NCI-H1436 treated with DMSO at 0.1 percent for 48 hours (cell line): ENCODE results near the gene MEIS2.
A peak's percentile ranks its signal among the peaks of the same experiment; 100 is the strongest.

Experiments used
- DNase-seq: peaks from one replicate; lab custom pipeline; 2025; lab: John Stamatoyannopoulos, UW

Gene MEIS2

DNA sequence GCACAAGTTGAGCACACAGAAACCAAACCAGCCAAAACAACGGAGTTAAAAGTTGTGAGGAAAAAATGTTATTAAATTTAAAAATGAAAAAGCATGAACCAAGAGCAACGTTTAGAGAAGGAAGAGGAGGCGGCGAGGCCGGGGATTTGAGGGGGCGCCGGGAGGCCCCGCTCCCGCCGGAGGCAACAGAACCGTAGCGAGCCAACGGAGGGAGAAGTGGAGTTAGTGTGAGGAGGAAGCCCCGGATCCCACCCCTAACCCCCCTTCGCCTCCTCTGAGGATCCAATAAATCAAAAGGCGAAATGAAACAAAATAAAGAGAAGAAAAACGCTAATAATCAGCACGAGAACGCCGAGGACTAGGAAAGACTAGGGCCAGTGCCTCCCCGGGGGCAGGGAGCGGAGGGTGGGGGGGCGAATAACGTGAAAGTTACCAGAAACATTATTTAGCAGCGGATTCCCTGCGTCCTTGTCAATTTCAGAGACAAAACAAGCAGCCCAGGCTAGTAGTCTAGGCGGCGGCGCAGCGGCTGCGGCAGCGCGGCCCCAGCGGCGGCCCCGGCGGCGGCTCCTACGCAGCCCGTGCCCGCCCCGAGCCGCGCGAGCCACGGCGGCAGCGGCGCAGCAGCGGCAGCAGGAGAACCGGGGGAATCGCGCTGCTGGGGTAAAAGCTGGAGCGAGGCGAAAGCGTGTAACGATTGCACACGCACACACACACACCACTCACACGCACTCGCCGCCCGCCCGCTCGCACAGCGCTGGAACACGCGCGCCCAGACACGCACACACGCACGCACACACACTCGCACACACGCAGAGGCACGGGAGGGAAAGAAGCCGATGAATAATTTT, 1.7 kb downstream of the MEIS2 start:
- no peak for DNase-seq

DNA sequence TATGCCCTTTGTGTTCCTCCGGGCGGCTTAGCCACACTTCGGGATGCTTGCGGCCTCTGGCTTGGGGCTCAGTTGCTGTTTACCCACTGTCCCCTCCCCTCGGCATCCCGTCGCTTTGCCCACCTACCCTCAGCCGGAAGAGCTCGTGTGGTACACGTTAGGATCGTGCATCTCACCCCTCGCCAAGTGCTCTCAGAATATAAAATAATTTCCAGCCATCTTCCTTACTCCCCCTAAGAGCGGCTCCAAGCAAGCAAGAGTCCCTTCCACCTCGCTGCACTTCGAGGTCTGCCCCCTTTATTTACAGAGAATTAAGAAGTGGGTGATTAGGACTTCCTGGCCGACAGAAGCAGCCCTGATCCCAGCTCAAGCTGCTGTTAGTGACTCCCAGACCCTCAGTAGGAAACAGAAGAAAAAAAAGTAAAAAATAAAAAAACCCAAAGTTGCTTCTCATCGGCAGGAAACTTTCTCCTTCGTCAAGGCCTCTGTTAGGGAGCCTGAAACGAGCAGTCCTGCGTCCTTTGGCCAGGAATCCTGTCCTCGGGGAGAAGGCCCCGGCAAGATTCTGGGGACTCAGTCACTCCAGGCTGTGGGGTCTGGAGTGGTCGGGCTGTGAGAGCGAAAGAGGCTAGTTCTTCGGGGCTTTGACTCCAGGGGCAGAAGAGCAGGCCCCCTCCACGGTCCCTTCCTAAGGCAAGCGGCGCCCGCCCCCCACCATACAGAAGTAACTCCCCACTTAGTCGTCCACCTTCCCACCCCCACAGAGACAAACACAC, 3.0 kb downstream of the MEIS2 start:
- no peak for DNase-seq

DNA sequence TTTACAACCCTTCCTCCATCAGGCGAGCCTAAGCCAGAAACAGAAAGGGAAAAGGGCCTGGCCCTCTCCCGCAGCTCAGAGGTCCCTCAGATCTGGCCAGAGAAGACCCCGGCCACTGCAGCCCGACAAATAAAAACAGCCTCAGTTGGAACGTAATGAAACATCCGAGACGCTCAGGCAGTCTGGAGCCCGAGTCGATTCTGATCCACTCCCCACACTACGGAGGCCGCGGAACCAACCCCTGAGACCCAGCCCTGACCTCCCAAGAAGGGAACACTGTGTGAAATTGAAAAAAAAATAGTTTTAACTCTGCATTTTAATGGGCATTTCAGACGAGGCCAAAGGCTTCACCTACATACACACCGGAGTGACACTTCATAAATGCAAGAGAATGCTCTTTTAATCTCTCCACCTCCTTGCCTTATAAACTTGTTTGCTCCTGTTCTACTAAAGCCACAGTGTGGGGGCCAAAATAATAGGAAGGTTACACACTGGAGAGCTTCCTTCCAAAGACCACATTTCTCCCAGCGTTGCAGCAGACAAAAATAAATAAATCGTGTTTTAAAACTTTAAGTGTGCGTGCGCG, 3.7 kb downstream of the MEIS2 start:
- no peak for DNase-seq

DNA sequence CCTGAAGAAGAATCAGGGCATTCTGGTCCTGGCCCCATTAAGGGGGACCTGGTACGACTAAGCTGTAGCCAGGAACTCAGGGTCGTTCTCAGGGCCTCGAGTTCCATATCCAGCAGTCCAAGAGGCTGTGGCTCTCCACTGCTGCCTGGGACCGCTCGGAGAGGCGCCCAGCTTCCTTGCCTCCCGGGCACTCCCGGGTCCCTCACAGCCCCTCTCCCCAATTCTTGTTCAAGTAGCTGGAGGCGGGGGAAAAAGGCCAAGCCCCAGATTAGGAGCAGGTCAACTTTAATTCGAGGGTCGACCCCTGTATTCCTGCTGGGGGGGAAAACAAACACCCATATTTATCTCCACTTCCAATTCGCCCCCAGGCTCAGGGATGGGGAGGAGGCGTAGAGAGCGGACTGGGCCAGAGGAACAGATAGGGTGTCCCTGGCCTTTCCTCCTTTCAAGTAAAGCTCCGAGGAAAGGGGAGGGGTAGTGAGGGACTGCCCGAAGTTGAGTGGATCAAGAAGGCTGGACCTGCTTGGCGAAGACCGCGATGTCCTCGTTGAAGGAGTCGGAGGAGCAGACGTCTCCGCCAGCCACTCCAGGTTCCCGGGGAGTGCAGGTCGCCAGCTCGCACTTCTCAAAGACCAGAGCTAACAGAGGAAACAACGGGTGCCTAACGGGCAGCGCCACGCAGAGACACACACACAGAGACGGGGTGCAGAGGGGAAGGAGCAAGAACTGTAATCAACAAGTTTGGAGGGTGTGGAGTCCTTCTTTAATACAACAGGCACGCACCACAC, 4.4 kb downstream of the MEIS2 start:
- no peak for DNase-seq

DNA sequence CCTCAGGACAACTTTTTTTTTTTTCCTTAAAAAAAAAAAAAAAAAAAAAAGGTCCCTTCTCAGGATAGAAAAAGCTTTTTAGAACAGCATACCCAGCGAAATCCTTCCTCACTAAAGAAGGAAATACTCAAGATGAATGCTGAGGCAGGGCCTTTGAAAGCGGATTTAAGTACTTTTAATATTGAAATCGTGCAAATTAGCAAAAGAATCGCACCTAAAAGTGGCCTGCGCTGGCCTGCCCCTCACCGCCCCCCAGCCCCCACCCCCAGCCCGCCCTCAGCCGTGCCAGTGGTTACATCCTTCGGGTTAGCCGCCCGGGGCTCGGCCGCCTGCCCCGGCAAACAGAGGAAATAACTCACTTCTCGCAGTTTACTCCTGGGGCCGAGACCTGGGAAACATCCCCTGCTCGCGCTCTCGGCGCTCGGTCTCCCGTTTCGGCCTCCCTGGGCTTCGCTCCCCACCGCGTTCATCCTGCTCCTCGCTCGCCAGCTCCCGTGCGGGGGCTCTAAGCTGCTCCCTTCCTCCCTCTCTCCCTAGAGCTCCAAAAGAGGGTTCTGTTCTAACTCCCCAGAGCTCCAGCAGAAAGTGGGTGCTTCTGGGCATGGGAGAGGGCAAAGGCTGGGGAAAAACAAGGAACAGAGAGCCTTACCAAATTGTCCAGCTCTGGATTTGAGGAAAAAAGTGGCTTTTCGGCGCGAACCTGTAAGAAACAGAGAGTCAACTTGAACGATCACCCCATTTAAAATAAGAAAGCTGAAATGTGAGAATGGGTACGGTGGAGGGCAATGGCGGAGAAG, 5.2 kb downstream of the MEIS2 start:
- no peak for DNase-seq

DNA sequence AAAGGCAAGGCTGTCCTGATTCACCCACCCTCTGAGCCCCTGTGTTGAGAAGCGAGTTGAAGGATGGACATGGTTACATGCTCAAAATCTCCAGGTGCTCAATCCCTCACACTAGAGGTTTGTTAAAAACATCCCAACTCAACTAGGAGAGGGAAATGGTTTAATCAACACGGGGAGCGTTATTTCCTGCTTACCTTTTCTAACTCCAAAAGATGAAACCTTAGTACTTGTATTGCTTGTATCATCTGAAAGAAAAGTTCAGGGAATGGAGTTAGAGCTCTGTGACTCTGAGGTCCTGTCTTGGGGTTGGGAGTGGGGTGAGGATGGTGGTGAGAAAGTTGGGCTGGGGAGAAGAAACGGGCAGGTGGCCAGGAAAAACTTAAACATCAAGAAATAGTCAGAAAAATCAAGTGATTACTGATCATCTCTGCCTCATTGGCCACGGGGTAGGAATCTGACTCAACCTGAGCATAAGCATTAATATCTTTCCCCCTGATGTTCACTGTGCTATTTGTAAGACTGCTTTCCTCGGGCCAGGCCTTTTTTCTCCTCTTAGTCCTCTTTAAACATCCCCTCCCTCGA, 5.9 kb downstream of the MEIS2 start:
- DNase-seq: no peak

DNA sequence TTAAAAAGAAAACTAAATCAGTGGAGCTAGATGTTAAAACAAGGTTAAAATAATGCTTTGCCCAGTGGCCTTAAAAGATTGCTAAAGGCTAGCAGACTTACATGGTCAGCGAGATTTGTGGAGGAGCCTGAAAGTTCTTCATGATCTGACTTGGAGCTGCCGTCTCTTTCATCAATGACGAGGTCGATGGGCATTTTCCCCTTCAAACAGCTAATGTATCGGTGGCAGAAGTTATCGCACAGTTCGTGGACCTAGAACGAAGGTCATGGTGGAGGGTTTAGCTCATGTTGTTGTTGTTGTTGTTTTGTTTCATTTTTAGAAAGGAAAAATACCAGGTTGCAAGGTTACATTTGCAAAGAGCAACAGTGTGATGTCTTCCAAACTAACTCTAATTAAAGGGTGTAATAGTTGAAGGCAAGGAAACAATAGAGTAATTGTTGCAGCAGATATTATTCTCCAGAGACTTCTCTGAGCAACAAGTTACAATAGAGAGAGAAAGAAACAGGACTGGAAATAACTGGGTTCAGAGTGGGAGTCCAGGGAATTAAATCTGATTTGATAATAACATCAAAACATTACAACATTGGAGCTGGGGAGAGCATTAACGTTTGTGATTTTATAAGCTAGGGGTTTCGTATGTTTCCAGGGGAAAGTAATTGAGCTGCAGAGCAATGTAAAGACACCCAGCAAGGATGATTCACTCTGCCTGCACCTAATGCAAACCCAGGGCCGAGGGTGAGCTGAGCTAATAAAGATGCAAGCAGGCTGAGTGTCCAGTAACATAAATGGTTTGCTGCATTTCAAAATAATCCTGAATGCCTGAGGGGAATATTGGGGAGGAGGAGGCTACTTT, 6.6 kb downstream of the MEIS2 start:
- no peak for DNase-seq

DNA sequence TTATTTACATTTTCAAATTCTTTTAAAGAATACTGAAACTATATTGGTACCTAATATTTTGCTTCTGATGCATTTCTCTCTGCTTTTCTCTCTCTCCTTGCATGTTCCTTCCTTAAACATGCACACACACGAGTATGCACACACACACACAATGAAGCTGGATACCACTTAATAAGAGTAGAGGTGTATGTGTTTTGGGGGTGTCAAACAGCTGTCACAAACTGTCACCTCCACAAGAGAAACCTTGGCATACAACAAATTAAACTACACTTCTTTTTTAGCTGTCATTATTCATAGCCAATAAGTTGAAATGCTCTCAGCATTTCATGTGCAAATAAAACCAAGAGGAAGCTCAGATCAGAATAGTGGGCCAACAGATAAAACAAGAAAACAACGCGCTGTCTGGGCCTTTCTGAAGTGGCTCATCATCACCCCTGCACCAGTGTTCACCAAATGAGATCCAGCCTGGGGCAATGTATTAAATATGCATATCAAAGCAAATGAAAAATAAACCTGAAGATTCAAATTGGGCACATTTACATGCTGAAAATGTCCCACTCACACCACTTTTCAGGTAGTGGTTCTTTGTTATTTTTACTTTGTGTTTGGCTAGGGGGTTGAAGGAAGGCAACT, 9.7 kb downstream of the MEIS2 start:
- DNase-seq: no peak

DNA sequence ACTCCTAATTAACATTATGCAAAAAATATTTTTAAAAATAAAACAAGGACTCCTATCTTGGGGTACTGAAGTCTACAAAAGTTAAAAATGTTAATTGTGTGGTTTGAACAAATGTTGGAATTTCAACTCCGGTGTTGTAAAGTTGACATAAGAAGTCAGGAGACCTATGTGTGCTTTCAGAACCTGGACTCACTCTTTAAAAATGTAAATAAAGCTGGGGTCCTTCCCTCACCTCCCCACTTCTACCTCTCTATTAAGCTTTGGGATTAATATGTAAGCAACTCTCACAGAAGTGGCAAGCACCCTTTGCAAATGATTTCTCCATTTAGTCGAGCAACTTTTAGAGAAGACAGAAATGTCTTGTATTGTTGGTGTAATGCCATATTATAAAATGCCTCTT, 11.9 kb downstream of the MEIS2 start:
- no peak for DNase-seq

DNA sequence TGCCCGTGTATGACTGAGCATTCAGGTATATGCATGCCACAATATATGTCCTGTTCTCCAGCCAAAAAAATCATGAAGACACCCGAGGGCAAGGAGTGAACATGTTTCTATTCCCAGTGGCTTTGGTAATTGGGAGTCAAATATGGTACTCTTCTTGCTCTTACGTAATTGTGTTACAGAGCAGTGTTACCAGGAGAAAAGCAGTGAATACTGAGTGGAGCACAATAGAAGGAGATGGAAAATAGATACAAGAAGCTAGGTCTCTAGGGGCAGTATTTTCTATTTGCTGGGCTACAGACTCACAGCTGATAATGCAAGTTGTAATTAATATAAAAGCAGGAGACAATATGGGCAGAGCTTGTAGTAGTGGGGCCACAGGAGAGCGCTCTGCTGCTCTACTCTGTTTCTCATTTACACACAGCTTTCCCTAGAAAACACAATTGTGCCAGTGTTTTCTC, 13.2 kb downstream of the MEIS2 start:
- peak; percentile 64 for DNase-seq

DNA sequence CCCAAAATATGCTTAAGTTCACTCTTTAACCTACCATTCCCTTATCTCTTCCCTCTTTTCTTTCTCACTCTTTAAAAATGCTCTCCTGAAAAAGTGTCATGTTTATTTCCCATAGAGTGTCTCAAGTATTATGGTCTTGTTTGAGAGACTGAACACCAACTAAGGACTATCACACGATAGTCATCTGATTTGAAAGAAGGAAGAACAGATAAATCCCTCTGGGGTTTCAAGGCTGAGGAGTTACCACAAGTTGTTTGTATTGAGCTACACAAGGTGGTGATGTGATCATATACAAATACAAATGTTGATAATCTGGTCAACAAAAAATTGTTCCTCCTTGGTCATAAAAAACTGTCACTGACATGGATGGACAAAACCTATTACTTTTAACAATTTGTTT, 13.8 kb downstream of the MEIS2 start:
- DNase-seq: no peak

DNA sequence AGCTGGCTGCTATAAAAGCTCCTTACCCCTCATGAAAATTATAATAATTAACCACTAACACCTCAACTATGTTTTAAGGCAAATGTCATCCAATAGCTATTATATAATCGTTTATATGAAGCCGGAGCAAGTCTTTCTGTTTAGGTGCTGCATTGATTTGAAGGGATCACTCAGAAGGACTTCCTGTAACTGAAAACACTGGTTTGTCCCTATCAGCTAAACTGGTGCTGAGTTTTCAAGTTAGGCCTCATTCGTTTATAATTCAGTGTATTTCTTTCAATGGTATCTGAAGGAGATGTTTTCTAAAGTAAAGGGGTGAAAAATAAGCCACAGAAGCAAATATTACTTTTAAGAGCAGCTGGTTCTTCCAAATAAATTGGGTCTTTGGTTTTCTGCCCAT, 14.2 kb downstream of the MEIS2 start:
- DNase-seq: no peak

DNA sequence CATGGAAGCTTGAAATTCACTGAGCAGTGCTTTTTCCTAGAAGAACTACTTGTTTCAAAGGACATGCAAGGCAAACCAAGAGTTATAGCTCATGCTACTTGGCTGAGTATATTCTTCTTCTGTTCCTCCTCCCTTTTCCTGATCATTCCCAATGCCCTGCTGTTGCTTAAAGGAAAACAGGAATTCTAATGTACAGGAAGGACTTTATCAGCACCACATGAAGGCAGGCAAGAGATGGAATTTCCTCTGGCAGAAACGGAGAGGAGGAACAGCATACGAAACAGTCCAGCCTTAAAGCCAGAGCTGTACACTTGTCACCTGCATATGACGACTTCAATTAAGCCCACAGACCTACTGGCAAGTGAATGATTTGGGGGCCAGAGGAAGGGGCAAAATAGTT, 15.7 kb downstream of the MEIS2 start:
- DNase-seq: no peak

DNA sequence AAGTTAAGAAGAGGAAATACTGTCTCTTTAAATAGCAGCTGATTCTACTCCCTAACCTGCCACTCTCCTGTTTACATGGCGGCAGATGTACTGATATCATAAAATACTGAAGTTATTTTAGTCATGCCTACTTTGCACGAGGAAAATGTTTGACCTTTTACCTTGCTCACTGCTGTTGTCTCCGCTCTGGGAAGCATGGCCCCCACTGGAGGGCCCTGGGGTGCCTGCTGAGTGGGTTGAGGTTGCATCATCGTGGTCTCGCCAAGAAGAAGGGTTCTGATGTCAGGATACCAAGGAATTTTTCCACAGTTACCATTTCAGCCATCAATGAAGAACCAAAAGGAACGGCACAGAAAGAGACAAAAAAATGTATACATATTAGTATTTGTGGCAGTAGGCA, 16.7 kb downstream of the MEIS2 start:
- no peak for DNase-seq

DNA sequence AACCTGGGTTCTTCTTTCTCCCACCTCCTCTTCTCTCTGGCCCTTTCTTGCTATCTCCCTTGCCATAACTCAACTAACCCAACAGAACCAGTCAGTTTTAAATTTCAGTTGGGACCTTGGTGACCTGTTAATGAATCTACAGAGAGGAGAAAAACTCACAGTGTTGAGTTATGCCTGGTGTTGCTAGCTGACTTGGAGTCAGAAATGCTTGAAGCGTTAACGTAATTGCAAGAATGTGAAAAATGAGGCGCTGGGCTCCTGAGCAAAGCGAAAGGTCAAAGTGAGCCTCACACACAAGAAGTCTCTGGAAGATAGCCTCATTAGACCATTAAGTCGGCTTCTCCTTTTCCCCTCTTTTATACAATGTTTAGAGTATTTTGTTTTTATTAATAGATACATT, 18.4 kb downstream of the MEIS2 start:
- DNase-seq: no peak

DNA sequence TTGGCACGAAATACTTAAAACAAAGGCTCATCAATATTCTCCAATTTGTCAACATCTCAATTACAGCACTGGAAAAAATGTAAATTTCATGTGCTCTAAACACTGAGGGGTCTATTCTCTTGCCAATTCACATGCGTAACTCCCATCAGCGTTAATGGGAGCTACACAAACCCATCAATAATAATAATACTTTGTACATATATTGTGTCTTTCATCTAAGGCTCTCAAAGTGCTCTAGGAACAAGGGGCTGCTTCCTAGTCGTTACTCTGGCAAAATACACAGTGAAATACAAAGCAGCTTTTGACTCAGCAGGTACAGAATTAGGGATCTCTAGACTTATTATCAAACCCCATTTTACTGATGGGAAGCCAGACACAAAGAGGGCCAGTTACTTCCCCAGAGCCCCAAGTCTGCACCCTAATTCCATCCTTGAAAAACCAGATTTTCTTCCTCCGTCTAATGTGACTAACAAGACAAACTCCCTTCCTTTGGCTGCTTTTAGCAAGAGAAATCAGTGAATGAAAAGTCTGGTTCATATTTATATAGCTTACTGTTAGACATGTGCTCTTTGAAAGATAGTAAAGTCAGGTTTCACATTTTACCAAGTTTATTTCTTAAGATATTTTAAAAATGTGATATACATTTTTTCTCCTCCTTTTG, 20.0 kb downstream of the MEIS2 start:
- DNase-seq: no peak

DNA sequence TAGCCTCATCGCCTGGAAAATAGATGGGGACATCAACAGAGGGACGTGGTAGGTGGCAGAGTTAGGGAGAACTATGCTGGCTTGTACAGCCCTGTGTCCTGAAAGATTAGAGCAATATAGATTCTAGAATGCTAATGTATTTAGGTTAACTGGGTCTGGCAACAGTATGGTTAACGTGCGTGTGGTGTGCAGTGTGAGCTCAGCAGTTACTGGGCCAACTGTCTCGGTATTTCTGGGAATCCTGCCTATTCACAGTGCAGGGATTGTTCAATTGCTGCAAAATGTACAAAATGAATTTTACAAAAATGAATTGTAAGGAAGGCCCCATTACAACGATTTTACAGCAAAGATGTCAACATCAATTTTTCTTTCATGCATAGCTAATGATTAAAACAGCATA, 20.6 kb downstream of the MEIS2 start:
- no peak for DNase-seq

DNA sequence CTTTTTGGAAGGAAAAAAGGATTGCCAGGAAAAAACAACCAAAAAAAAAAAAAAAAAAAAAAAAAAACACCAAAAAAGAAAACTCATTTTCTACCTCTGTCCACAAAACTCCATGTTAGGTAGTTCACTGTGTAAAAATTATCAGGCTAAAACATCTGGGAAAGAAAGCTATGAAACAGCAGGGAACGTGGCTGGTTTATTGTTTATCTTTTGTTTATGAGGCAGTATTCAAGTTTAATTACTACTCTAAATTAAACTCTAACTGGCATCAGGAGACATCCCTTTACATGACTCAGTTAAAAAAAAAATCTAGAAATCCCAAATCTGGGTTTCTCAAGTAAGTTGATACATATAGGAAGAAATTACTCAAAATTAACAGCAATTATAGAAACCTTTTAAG, 21.8 kb downstream of the MEIS2 start:
- DNase-seq: no peak
